Calu3 (cell line): ENCODE measurements around the gene TGM2. TPM values are rescaled to one million over a fixed set of nuclear protein-coding genes. Genes with fewer than 3 reads are reported as not detected.

Experiments
- BruUV-seq: library from RNA; stranded (reverse); fragments of 400-500 nt; replicated peaks from 2 replicates; lab custom pipeline; 2021; lab: Mats Ljungman, UMichigan
- CTCF ChIA-PET: fragments of 300-600 bp; sonication (Branson Sonifier 250); formaldehyde crosslinking; loops from one replicate; lab custom pipeline; 2022; ENCODE audit warnings: antibody characterized with exemption; lab: Charles Lee
- DNase-seq: peaks from one replicate; pipeline ENCODE4 v3.0.0; 2022
- H3K27ac Mint-ChIP-seq: one replicate; pipeline ENCODE4 v1.8.0; 2022; ENCODE audit warnings: mixed read lengths; ENCODE audit not compliant: unreplicated experiment
- H3K27me3 Mint-ChIP-seq: one replicate; pipeline ENCODE4 v1.8.0; 2022; ENCODE audit warnings: mixed read lengths; ENCODE audit not compliant: unreplicated experiment
- H3K36me3 Mint-ChIP-seq: one replicate; pipeline ENCODE4 v1.8.0; 2022; ENCODE audit warnings: mild to moderate bottlenecking, moderate library complexity, mixed read lengths; ENCODE audit not compliant: insufficient read depth, unreplicated experiment
- H3K4me1 Mint-ChIP-seq: one replicate; pipeline ENCODE4 v1.8.0; 2022; ENCODE audit warnings: mild to moderate bottlenecking, low read depth, mixed read lengths; ENCODE audit not compliant: unreplicated experiment
- H3K4me3 Mint-ChIP-seq: one replicate; pipeline ENCODE4 v1.8.0; 2022; ENCODE audit warnings: mild to moderate bottlenecking, low read depth, moderate library complexity, mixed read lengths; ENCODE audit not compliant: unreplicated experiment
- H3K9me3 Mint-ChIP-seq: one replicate; pipeline ENCODE4 v1.8.0; 2022; ENCODE audit warnings: low read depth, mixed read lengths; ENCODE audit not compliant: unreplicated experiment
- CTCF ChIP-seq: fragments of 200-600 bp; IDR thresholded peaks from one replicate; pipeline ENCODE4 v1.8.0; 2022; ENCODE audit warnings: antibody characterized with exemption; ENCODE audit not compliant: unreplicated experiment
- intact Hi-C: fragments of 100-400 bp; cut with micrococcal nuclease; formaldehyde crosslinking; loops from one replicate; pipeline ENCODE4 v1.10.0; 2022; ENCODE audit not compliant: unreplicated experiment
- total RNA-seq: library from RNA; stranded (reverse); gene quantifications from 2 replicates; pipeline ENCODE4 v1.2.3, GENCODE V29; 2022

Gene TGM2
- total RNA-seq, 1 experiment from 2014 or later: 311 TPM

GRCh38 chr20:38079353-38079752 lies 85.7 kb downstream of the TGM2 start:
- CTCF ChIA-PET: no interaction called here
- no peaks in the 10 kb centered on the region for H3K27me3 Mint-ChIP-seq
- no peaks in the 10 kb centered on the region for H3K9me3 Mint-ChIP-seq
- BruUV-seq: no TSS peak
- no peak for TF ChIP-seq CTCF
- intact Hi-C loops: no loop called here
- no peak for DNase-seq
- peaks cover 28% of the 10 kb centered on the region for H3K36me3 Mint-ChIP-seq
- peaks cover 25% of the 10 kb centered on the region for H3K4me1 Mint-ChIP-seq
- no peak overlapping the region for H3K27ac Mint-ChIP-seq
- H3K4me3 Mint-ChIP-seq: no peak overlapping the region

GRCh38 chr20:38078084-38078483 lies 87.0 kb downstream of the TGM2 start:
- H3K27me3 Mint-ChIP-seq: no peaks in the 10 kb centered on the region
- CTCF ChIA-PET: interaction anchor here (0.8 to 1.2 kb wide), 2 partner anchors 9 to 20 kb away, joined by 3 read pairs; no protein-coding TSS in a partner anchor
- peaks cover 37% of the 10 kb centered on the region for H3K4me1 Mint-ChIP-seq
- intact Hi-C loops: no loop called here
- no TSS peak for BruUV-seq
- no peak overlapping the region for H3K4me3 Mint-ChIP-seq
- H3K9me3 Mint-ChIP-seq: no peaks in the 10 kb centered on the region
- TF ChIP-seq CTCF: no peak
- peaks cover 35% of the 10 kb centered on the region for H3K36me3 Mint-ChIP-seq
- no peak for DNase-seq
- peak overlapping the region; percentile 20 for H3K27ac Mint-ChIP-seq

Other genes starting within 250 kb of the TGM2 start
- gene TTI1, start 131.8 kb downstream of the TGM2 start, total RNA-seq: 54.0 and 57.0 TPM in 2 replicates
- 53.5 and 61.8 TPM in 2 replicates for gene RPRD1B, start 131.5 kb downstream of the TGM2 start, total RNA-seq
- not detected in 2 replicates for gene KIAA1755, start 95.5 kb upstream of the TGM2 start, total RNA-seq
- not detected in 2 replicates for gene BPI, start 138.9 kb upstream of the TGM2 start, total RNA-seq
- not detected in 2 replicates for gene LBP, start 181.2 kb upstream of the TGM2 start, total RNA-seq